Measurements from ENCODE around the gene SLC2A4RG. TPM values are rescaled to one million over a fixed set of nuclear protein-coding genes. Genes with fewer than 3 reads are reported as not detected.
A peak's percentile ranks its signal among the peaks of the same experiment; 100 is the strongest.

The SLC2A4RG gene
- total and polyA plus RNA-seq, 8 donors: 25.8 to 67.1 (median 33.4) TPM

GRCh38 chr20:63759377-63759901 lies 19.9 kb downstream of the SLC2A4RG start:
- WGBS, 2 donors: 85 to 86% methylated on average over 7 of the region's 7 CpGs
- Histone ChIP-seq H3K27me3 (no peaks in the 10 kb centered on the region), H3K9me3 (no peaks in the 10 kb centered on the region), H3K36me3 (no peaks in the 10 kb centered on the region), H3K4me1 (no peaks in the 10 kb centered on the region), H3K4me3 (no peak overlapping the region), H3K27ac (no peak overlapping the region)
- no peak for FAIRE-seq
- intact Hi-C loops (cut with DNase I): no loop called here
- ATAC-seq: no peak
- TF ChIP-seq CTCF (IDR thresholded peaks at IDR 0.05): no peak
- peak in 1 of 6 donors; percentile 13 for DNase-seq

GRCh38 chr20:63765082-63765873 lies 25.7 kb downstream of the SLC2A4RG start:
- peak in 1 of 6 donors; percentile 31 for DNase-seq
- H3K9me3 ChIP-seq: no peaks in the 10 kb centered on the region
- no peak for TF ChIP-seq CTCF (IDR thresholded peaks at IDR 0.05)
- 82% methylated on average over 16 of the region's 16 CpGs for WGBS, 2 donors
- H3K4me3 ChIP-seq: no peak overlapping the region
- no peak for FAIRE-seq
- H3K4me1 ChIP-seq: no peaks in the 10 kb centered on the region
- H3K27me3 ChIP-seq: no peaks in the 10 kb centered on the region
- H3K27ac ChIP-seq: no peak overlapping the region
- no peak for ATAC-seq
- H3K36me3 ChIP-seq: no peaks in the 10 kb centered on the region
- intact Hi-C loops (cut with DNase I): no loop called here

GRCh38 chr20:63765902-63766301 lies 26.3 kb downstream of the SLC2A4RG start:
- peak in 1 of 6 donors; percentile 16 for DNase-seq
- H3K4me1 ChIP-seq: no peaks in the 10 kb centered on the region
- no peak for TF ChIP-seq CTCF (IDR thresholded peaks at IDR 0.05)
- no peaks in the 10 kb centered on the region for H3K36me3 ChIP-seq
- no peak overlapping the region for H3K4me3 ChIP-seq
- intact Hi-C loops (cut with DNase I): no loop called here
- H3K27me3 ChIP-seq: no peaks in the 10 kb centered on the region
- WGBS, 2 donors: 95% methylated on average over 5 to 7 of the region's 7 CpGs
- FAIRE-seq: no peak
- H3K9me3 ChIP-seq: no peaks in the 10 kb centered on the region
- H3K27ac ChIP-seq: no peak overlapping the region
- no peak for ATAC-seq

DNA sequence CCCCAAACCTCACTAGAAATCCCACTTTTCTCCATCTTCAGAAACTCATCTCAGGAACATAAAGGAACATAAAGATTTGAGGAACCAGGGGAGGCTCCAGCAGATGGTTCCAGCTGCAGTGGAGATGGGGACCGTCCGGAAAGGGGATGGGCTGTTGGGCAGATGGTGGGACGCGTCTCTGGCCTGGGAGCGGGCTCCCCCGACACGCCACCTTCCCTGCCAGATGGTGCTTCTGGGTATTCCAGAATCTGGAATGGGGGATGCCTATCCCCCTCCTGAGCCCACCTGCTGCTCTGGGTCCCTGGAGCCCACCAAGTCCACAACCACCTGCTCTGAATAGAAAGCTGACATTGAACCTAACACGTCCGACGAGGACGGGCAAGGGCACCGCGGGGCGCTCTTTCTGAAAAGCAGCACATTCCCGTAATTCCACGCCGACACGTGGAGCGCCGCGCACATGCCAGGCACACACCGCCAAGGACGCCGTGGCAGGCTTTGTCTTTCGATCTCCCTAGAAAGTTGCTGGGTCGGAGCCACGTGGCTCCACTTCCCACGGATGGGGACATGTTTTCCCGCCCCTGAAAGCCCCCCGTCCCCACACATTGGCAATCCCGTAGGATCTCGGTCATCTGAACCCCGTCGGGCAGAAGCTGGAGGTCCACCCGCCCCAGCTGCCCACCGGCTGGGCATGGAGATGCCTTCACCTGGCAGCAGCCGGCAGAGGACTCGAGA lies 27.3 kb downstream of the SLC2A4RG start:
- Histone ChIP-seq H3K4me1 (no peaks in the 10 kb centered on the region), H3K27ac (no peak overlapping the region), H3K9me3 (no peaks in the 10 kb centered on the region), H3K27me3 (no peaks in the 10 kb centered on the region), H3K4me3 (no peak overlapping the region), H3K36me3 (no peaks in the 10 kb centered on the region)
- DNase-seq (peak in 1 of 6 donors; percentile 32), ATAC-seq (no peak), FAIRE-seq (no peak)
- 94% methylated on average over 38 of the region's 38 CpGs for whole genome bisulfite sequencing, 2 donors
- no peak for TF ChIP-seq CTCF (IDR thresholded peaks at IDR 0.05)
- intact Hi-C loops (cut with DNase I): no loop called here

Data from pancreas (tissue), 10 donors.